GM12878 (cell line): ENCODE results near the gene DRAXIN. TPM values are rescaled to one million over a fixed set of nuclear protein-coding genes. Genes with fewer than 3 reads are reported as not detected.

Source experiments
- ATAC-seq: fragments of 200-7000 bp; cut with Tn5 transposase; 3 replicates; pipeline ENCODE4 v1.9.1; 2020; ENCODE audit warnings: mild to moderate bottlenecking, moderate library complexity
- BruUV-seq: library from RNA; stranded (reverse); fragments of 400-500 nt; replicated peaks from 2 replicates; lab custom pipeline; 2021; lab: Mats Ljungman, UMichigan
- CTCF ChIA-PET: fragments of 300-600 bp; sonication (Branson Sonifier 250); formaldehyde crosslinking; extraction: SDS; loops from one replicate; lab custom pipeline; 2021; ENCODE audit warnings: inconsistent platforms; lab: Yijun Ruan, JAX
- POLR2A ChIA-PET: fragments of 350-600 bp; formaldehyde crosslinking; extraction: SDS; loops from one replicate; lab custom pipeline; 2021; ENCODE audit warnings: inconsistent platforms; lab: Charles Lee
- RAD21 ChIA-PET: fragments of 300-600 bp; sonication (Branson Sonifier 250); formaldehyde crosslinking; loops from one replicate; lab custom pipeline; 2023; ENCODE audit warnings: antibody characterized with exemption; ENCODE audit not compliant: unreplicated experiment; lab: Charles Lee
- SMC1A ChIA-PET: fragments of 300-600 bp; sonication (Branson Sonifier 250); formaldehyde crosslinking; loops from one replicate; lab custom pipeline; 2023; ENCODE audit not compliant: unreplicated experiment, uncharacterized antibody; lab: Charles Lee
- DNase-seq: peaks from one replicate; pipeline ENCODE4 v3.0.0-alpha.2; 2011; ENCODE audit warnings: low read depth, low spot score
- FAIRE-seq: peaks from 3 replicates; lab custom pipeline; 2011; peaks lifted over from hg19 to GRCh38; lab: Jason Lieb, UNC
- H2AFZ ChIP-seq: 2 replicates; pipeline ENCODE4 v1.6.0; 2011; ENCODE audit warnings: low read depth, low read length, control low read depth; ENCODE audit not compliant: control insufficient read depth
- H3K27ac ChIP-seq: 2 replicates; pipeline ENCODE4 v1.5.1; 2011; ENCODE audit warnings: control low read depth; ENCODE audit not compliant: control insufficient read depth, insufficient read depth
- H3K27me3 ChIP-seq, 2 experiments: replicated peaks in 1 of 2; 2 replicates each; pipeline versions ENCODE4 v1.6.0 to v1.6.1; 2011; ENCODE audit warnings: low read length in 1 of 2; ENCODE audit not compliant: control insufficient read depth in 2 of 2, insufficient read depth in 2 of 2
- H3K36me3 ChIP-seq, 2 experiments: 2 replicates each; pipeline ENCODE4 v1.5.1; 2011; ENCODE audit warnings: low read length in 1 of 2; ENCODE audit not compliant: control insufficient read depth in 2 of 2, insufficient read depth in 2 of 2
- H3K4me1 ChIP-seq: 2 replicates; pipeline ENCODE4 v1.6.1; 2011; ENCODE audit warnings: mild to moderate bottlenecking, low read length, moderate library complexity, mixed read lengths; ENCODE audit not compliant: control insufficient read depth, insufficient read depth
- H3K4me2 ChIP-seq: 2 replicates; pipeline ENCODE4 v1.6.0; 2011; ENCODE audit warnings: control low read depth; ENCODE audit not compliant: control insufficient read depth, insufficient read depth
- H3K4me3 ChIP-seq: fragments of 200-600 bp; sonication (generic); 2 replicates; pipeline ENCODE4 v1.5.1; 2016
- H3K79me2 ChIP-seq: 2 replicates; pipeline ENCODE4 v1.6.0; 2011; ENCODE audit warnings: low read length; ENCODE audit not compliant: control insufficient read depth, insufficient read depth
- H3K9ac ChIP-seq: 2 replicates; pipeline ENCODE4 v1.8.0; 2011; ENCODE audit warnings: low read length, control low read depth, mixed read lengths; ENCODE audit not compliant: control insufficient read depth, insufficient read depth
- H3K9me3 ChIP-seq: replicated peaks from 3 replicates; pipeline ENCODE4 v1.5.1; 2011; ENCODE audit warnings: mild to moderate bottlenecking, low read length; ENCODE audit not compliant: control insufficient read depth, insufficient read depth
- H4K20me1 ChIP-seq: 2 replicates; pipeline ENCODE4 v1.6.0; 2011; ENCODE audit not compliant: control insufficient read depth, insufficient read depth
- CEBPB ChIP-seq, 2 experiments: fragments of 150-350 bp in 1 of 2; IDR thresholded peaks; 2 replicates each; pipeline ENCODE4 v1.6.1; 2012 to 2014; ENCODE audit warnings: low read depth in 2 of 2, low read length in 2 of 2, borderline replicate concordance in 1 of 2, inconsistent platforms in 1 of 2
- CHD1 ChIP-seq: IDR thresholded peaks from 2 replicates; pipeline ENCODE4 v1.6.1; 2012; ENCODE audit warnings: low read depth, low read length, improper control_type of control experiment
- E2F4 ChIP-seq: IDR thresholded peaks from 2 replicates; pipeline ENCODE4 v1.6.1; 2012; ENCODE audit warnings: low read depth, low read length, improper control_type of control experiment
- FOXK2 ChIP-seq: fragments of 450-650 bp; IDR thresholded peaks from 2 replicates; pipeline ENCODE4 v1.6.1; 2017; ENCODE audit warnings: mild to moderate bottlenecking, moderate library complexity
- HDGF ChIP-seq: fragments of 450-650 bp; IDR thresholded peaks from 2 replicates; pipeline ENCODE4 v1.6.1; 2016; ENCODE audit warnings: antibody characterized with exemption
- HSF1 ChIP-seq: fragments of 150-350 bp; IDR thresholded peaks from 2 replicates; pipeline ENCODE4 v1.6.1; 2014; ENCODE audit warnings: mild to moderate bottlenecking, low read depth, low read length
- MEF2B ChIP-seq: fragments of 450-650 bp; IDR thresholded peaks from 2 replicates; pipeline ENCODE4 v1.6.1; 2018; ENCODE audit warnings: mild to moderate bottlenecking, moderate library complexity; ENCODE audit not compliant: partially characterized antibody, poor library complexity, severe bottlenecking
- RELA ChIP-seq: fragments of 450-650 bp; IDR thresholded peaks from 2 replicates; pipeline ENCODE4 v1.8.0; 2014; ENCODE audit warnings: borderline replicate concordance; ENCODE audit not compliant: partially characterized antibody
- SMARCA5 ChIP-seq: fragments of 450-650 bp; IDR thresholded peaks from 2 replicates; pipeline ENCODE4 v1.6.1; 2017; ENCODE audit warnings: mild to moderate bottlenecking
- TARDBP ChIP-seq: IDR thresholded peaks from 2 replicates; pipeline ENCODE4 v1.6.1; 2016; ENCODE audit warnings: borderline replicate concordance
- ZBTB11 ChIP-seq: fragments of 450-650 bp; formaldehyde crosslinking; IDR thresholded peaks from 2 replicates; pipeline ENCODE4 v1.5.0; 2022; ENCODE audit warnings: mild to moderate bottlenecking, missing genetic modification characterization
- ZBTB4 ChIP-seq: fragments of 450-650 bp; formaldehyde crosslinking; IDR thresholded peaks from 2 replicates; pipeline ENCODE4 v1.4.0; 2022; ENCODE audit warnings: mild to moderate bottlenecking, moderate library complexity
- WGBS: methylation state at CpG from one replicate; pipeline ENCODE4 v1.1.6; 2016; ENCODE audit warnings: low lambda C conversion rate; ENCODE audit not compliant: insufficient replicate concordance, insufficient coverage; ENCODE audit errors: missing lambda C conversion rate; 5-methylcytosine and 5-hydroxymethylcytosine counted together
- in situ Hi-C: fragments of 300-500 bp; cut with MboI; formaldehyde crosslinking; loops from 9 replicates; pipeline ENCODE4 v1.14.3; 2018; ENCODE audit warnings: mixed read lengths
- intact Hi-C: fragments of 100-400 bp; cut with micrococcal nuclease; formaldehyde crosslinking; loops from one replicate; pipeline ENCODE4 v1.14.2; 2022; ENCODE audit not compliant: unreplicated experiment
- polyA plus RNA-seq, 11 experiments: library from polyadenylated mRNA; depleted of rRNA in 4 of 11; unstranded in 6 of 11; stranded (reverse) in 5 of 11; fragments of >200 nt; fragmentation: Nextera tagmentation in 4 of 11; fragmentation: Illumina TruSeq in 1 of 11; extraction: Ambion mirVana in 4 of 11; extraction: Trizol in 1 of 11; gene quantifications; 1 replicate in 1 of 11; 2 replicates in 10 of 11; pipeline versions ENCODE4 v1.2.1 to v1.2.3, GENCODE V29; 2011 to 2016; ENCODE audit warnings: inconsistent platforms in 2 of 11, missing spikeins in 2 of 11, low read depth in 1 of 11
- total RNA-seq, 4 experiments: library from RNA; depleted of rRNA in 3 of 4; stranded (reverse); fragments of >200 nt in 3 of 4; fragmentation: Illumina TruSeq in 1 of 4; extraction: Trizol in 1 of 4; gene quantifications; 2 replicates each; pipeline versions ENCODE4 v1.2.1 to v1.2.3, GENCODE V29; 2013 to 2021

DRAXIN gene
- total and polyA plus RNA-seq, 10 of the 15 experiments (the other 5 are each of a cell fraction or from before 2014, with no cell fraction given), result 0.01 to 0.05 (median 0.03) TPM; not detected in 3

- no peak for TF ChIP-seq E2F4
- no peak for TF ChIP-seq CEBPB (IDR thresholded peaks at IDR 0.05; ENCODE audit: borderline replicate concordance in 1 of 2, low read depth in 2 of 2, low read length in 2 of 2)
- TF ChIP-seq FOXK2, result no peak
- TF ChIP-seq ZBTB11 (CRISPR knock-in tag), result no peak
- TF ChIP-seq SMARCA5, result no peak
Measured at GRCh38 chr1:11752359-11753088, 61.0 kb downstream of the DRAXIN start (continued).

GRCh38 chr1:11753555-11754208, 62.2 kb downstream of the DRAXIN start:
- H3K27me3 ChIP-seq, result no peaks in the 10 kb centered on the region
- POLR2A ChIA-PET, result no interaction called here
- in situ Hi-C loops (no loop called here), intact Hi-C loops (no loop called here)
- H3K79me2 ChIP-seq, result no peaks in the 10 kb centered on the region
- WGBS, result 20% methylated on average over 7 of the region's 7 CpGs
- H3K27ac ChIP-seq, result no peak overlapping the region
- no peaks in the 10 kb centered on the region; the same call in 2 of the 3 replicates for H3K9me3 ChIP-seq
- CTCF ChIA-PET, result no interaction called here
- no peak overlapping the region for H2AFZ ChIP-seq
- RAD21 ChIA-PET, result no interaction called here
- SMC1A ChIA-PET, result no interaction called here
- FAIRE-seq (no peak), DNase-seq (no peak), ATAC-seq (no peak)
- no peaks in the 10 kb centered on the region for H4K20me1 ChIP-seq
- no peak overlapping the region for H3K4me3 ChIP-seq
- H3K36me3 ChIP-seq, result no peaks in the 10 kb centered on the region
- H3K4me1 ChIP-seq, result 0 out of 2 replicates have a peak, but pooled peaks cover 4% of the 10 kb centered on the region
- H3K4me2 ChIP-seq, result no peak overlapping the region
- H3K9ac ChIP-seq, result no peak overlapping the region
- no TSS peak for BruUV-seq
- TF ChIP-seq RELA (no peak), MEF2B (no peak), TARDBP (no peak), ZBTB4 (no peak), HSF1 (no peak), HDGF (no peak), CHD1 (no peak)
